HepG2 (cell line): ENCODE data around the gene CHCHD1. TPM values are rescaled to one million over a fixed set of nuclear protein-coding genes. Genes with fewer than 3 reads are reported as not detected.

Source experiments
- ATRX ChIP-seq: sonication (generic); formaldehyde crosslinking; IDR thresholded peaks from 2 replicates; pipeline ENCODE4 v1.4.0; 2020; ENCODE audit warnings: missing genetic modification reagents, borderline replicate concordance
- CAMTA2 ChIP-seq: sonication (generic); formaldehyde crosslinking; IDR thresholded peaks from 2 replicates; pipeline ENCODE4 v1.4.0; 2020; ENCODE audit warnings: mild to moderate bottlenecking, missing genetic modification reagents, borderline replicate concordance
- CHD4 ChIP-seq: fragments of 200-600 bp; sonication (generic); IDR thresholded peaks from 2 replicates; pipeline ENCODE4 v1.7.0; 2017; ENCODE audit warnings: mild to moderate bottlenecking, low read length, borderline replicate concordance
- FOXA3 ChIP-seq: IDR thresholded peaks from 2 replicates; pipeline ENCODE4 v1.6.1; 2016; ENCODE audit warnings: missing genetic modification reagents, missing compliant biosample characterization
- GATAD1 ChIP-seq: IDR thresholded peaks from 2 replicates; pipeline ENCODE4 v1.6.1; 2016; ENCODE audit warnings: missing genetic modification reagents, missing compliant biosample characterization
- ISL2 ChIP-seq: sonication (generic); formaldehyde crosslinking; IDR thresholded peaks from 2 replicates; pipeline ENCODE4 v1.5.0; 2020; ENCODE audit warnings: missing genetic modification reagents
- KDM6A ChIP-seq: IDR thresholded peaks from 2 replicates; pipeline ENCODE4 v1.6.1; 2016; ENCODE audit warnings: low read depth
- MED1 ChIP-seq: sonication (generic); formaldehyde crosslinking; IDR thresholded peaks from 2 replicates; pipeline ENCODE4 v1.4.0; 2020; ENCODE audit warnings: missing genetic modification reagents
- NCOA2 ChIP-seq: sonication (generic); formaldehyde crosslinking; IDR thresholded peaks from 2 replicates; pipeline ENCODE4 v1.8.0; 2022; ENCODE audit warnings: inconsistent platforms
- POLR2AphosphoS5 ChIP-seq: IDR thresholded peaks from 2 replicates; pipeline ENCODE4 v1.6.1; 2012; ENCODE audit warnings: low read depth, low read length
- POLR2G ChIP-seq: fragments of 200-400 bp; formaldehyde crosslinking; IDR thresholded peaks from 2 replicates; pipeline ENCODE4 v1.6.1; 2018; ENCODE audit warnings: mild to moderate bottlenecking, low read depth, low read length, moderate library complexity
- PTBP1 ChIP-seq: fragments of 200-400 bp; formaldehyde crosslinking; IDR thresholded peaks from 2 replicates; pipeline ENCODE4 v1.6.1; 2018; ENCODE audit warnings: low read length, low read depth; ENCODE audit not compliant: poor library complexity, severe bottlenecking
- RAD51 ChIP-seq: fragments of 450-650 bp; IDR thresholded peaks from 2 replicates; pipeline ENCODE4 v1.6.1; 2016; ENCODE audit warnings: borderline replicate concordance
- RFX5 ChIP-seq: IDR thresholded peaks from 2 replicates; pipeline ENCODE4 v1.6.1; 2011; ENCODE audit warnings: low read depth, low read length, improper control_type of control experiment
- RFXANK ChIP-seq: IDR thresholded peaks from 2 replicates; pipeline ENCODE4 v1.6.1; 2016
- SMARCC2 ChIP-seq: fragments of 450-650 bp; IDR thresholded peaks from 2 replicates; pipeline ENCODE4 v1.6.1; 2017; ENCODE audit warnings: antibody characterized with exemption, mild to moderate bottlenecking
- TBX2 ChIP-seq: sonication (generic); formaldehyde crosslinking; IDR thresholded peaks from 2 replicates; pipeline ENCODE4 v1.5.0; 2020; ENCODE audit warnings: missing genetic modification reagents, mild to moderate bottlenecking, borderline replicate concordance
- TRIM22 ChIP-seq: fragments of 450-650 bp; IDR thresholded peaks from 2 replicates; pipeline ENCODE4 v1.6.1; 2017
- ZFP62 ChIP-seq: sonication (generic); formaldehyde crosslinking; IDR thresholded peaks from 2 replicates; pipeline ENCODE4 v1.4.0; 2020; ENCODE audit warnings: missing genetic modification reagents
- ZNF3 ChIP-seq: IDR thresholded peaks from 2 replicates; pipeline ENCODE4 v1.7.0; 2017; ENCODE audit warnings: inconsistent platforms
- ZNF558 ChIP-seq: sonication (generic); formaldehyde crosslinking; IDR thresholded peaks from 2 replicates; pipeline ENCODE4 v1.9.0; 2022; ENCODE audit warnings: mild to moderate bottlenecking, missing genetic modification reagents, borderline replicate concordance
- ZSCAN20 ChIP-seq: sonication (generic); formaldehyde crosslinking; IDR thresholded peaks from 2 replicates; pipeline ENCODE4 v1.4.0; 2020; ENCODE audit warnings: missing genetic modification reagents, mild to moderate bottlenecking, borderline replicate concordance
- polyA plus RNA-seq, 8 experiments: library from polyadenylated mRNA; depleted of rRNA in 3 of 8; stranded (reverse) in 7 of 8; unstranded in 1 of 8; fragments of >200 nt; fragmentation: Illumina TruSeq in 4 of 8; extraction: Trizol in 4 of 8; gene quantifications; 2 replicates each; pipeline versions ENCODE4 v1.2.1 to v1.2.3, GENCODE V29; 2011 to 2016; ENCODE audit warnings: low read depth in 4 of 8, missing spikeins in 1 of 8, mixed read lengths in 1 of 8; ENCODE audit not compliant: insufficient read depth in 1 of 8
- total RNA-seq, 5 experiments: library from RNA; depleted of rRNA; stranded (reverse); fragments of >200 nt; fragmentation: Illumina TruSeq; extraction: Trizol; gene quantifications; 2 replicates each; pipeline ENCODE4 v1.2.3, GENCODE V29; 2016; ENCODE audit warnings: low read depth in 1 of 5
- TF ChIP-seq, protein P1 (sequence below): sonication (generic); formaldehyde crosslinking; IDR thresholded peaks from 2 replicates; pipeline ENCODE4 v1.9.0; 2021; ENCODE audit warnings: missing genetic modification reagents, borderline replicate concordance
- TF ChIP-seq, protein P2 (sequence below): IDR thresholded peaks from 2 replicates; pipeline ENCODE4 v1.6.1; 2016; ENCODE audit warnings: low read depth, missing genetic modification reagents, missing compliant biosample characterization

Gene CHCHD1
- total and polyA plus RNA-seq, 2 of the 13 experiments (the other 11 are each of a cell fraction or from before 2014, with no cell fraction given), result 36.9 to 71.2 TPM

- TF ChIP-seq, protein P1, sequence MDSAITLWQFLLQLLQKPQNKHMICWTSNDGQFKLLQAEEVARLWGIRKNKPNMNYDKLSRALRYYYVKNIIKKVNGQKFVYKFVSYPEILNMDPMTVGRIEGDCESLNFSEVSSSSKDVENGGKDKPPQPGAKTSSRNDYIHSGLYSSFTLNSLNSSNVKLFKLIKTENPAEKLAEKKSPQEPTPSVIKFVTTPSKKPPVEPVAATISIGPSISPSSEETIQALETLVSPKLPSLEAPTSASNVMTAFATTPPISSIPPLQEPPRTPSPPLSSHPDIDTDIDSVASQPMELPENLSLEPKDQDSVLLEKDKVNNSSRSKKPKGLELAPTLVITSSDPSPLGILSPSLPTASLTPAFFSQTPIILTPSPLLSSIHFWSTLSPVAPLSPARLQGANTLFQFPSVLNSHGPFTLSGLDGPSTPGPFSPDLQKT (CRISPR knock-in tag), result no peak
- TF ChIP-seq TRIM22 (no peak), ZFP62 (CRISPR knock-in tag) (no peak; the same call in 1 of the 2 replicates), GATAD1 (CRISPR knock-in tag) (peak; percentile 98), SMARCC2 (no peak), FOXA3 (CRISPR knock-in tag) (peak; percentile 59), ZNF3 (CRISPR knock-in tag) (no peak), ATRX (CRISPR knock-in tag) (no peak), PTBP1 (no peak), TBX2 (no peak), POLR2AphosphoS5 (peak; percentile 92), ZNF558 (CRISPR knock-in tag) (0 out of 2 replicates have a peak, but pooled peaks have one; percentile 49), ISL2 (CRISPR knock-in tag) (peak; percentile 73), MED1 (CRISPR knock-in tag) (peak; percentile 77), CAMTA2 (CRISPR knock-in tag) (no peak), POLR2G (peak; percentile 93), ZSCAN20 (CRISPR knock-in tag) (no peak), RFXANK (CRISPR knock-in tag) (no peak), NCOA2 (CRISPR knock-in tag) (peak; percentile 51; the same call in 1 of the 2 replicates), CHD4 (no peak), KDM6A (CRISPR knock-in tag) (no peak), RAD51 (no peak), RFX5 (no peak)
- TF ChIP-seq, protein P2, sequence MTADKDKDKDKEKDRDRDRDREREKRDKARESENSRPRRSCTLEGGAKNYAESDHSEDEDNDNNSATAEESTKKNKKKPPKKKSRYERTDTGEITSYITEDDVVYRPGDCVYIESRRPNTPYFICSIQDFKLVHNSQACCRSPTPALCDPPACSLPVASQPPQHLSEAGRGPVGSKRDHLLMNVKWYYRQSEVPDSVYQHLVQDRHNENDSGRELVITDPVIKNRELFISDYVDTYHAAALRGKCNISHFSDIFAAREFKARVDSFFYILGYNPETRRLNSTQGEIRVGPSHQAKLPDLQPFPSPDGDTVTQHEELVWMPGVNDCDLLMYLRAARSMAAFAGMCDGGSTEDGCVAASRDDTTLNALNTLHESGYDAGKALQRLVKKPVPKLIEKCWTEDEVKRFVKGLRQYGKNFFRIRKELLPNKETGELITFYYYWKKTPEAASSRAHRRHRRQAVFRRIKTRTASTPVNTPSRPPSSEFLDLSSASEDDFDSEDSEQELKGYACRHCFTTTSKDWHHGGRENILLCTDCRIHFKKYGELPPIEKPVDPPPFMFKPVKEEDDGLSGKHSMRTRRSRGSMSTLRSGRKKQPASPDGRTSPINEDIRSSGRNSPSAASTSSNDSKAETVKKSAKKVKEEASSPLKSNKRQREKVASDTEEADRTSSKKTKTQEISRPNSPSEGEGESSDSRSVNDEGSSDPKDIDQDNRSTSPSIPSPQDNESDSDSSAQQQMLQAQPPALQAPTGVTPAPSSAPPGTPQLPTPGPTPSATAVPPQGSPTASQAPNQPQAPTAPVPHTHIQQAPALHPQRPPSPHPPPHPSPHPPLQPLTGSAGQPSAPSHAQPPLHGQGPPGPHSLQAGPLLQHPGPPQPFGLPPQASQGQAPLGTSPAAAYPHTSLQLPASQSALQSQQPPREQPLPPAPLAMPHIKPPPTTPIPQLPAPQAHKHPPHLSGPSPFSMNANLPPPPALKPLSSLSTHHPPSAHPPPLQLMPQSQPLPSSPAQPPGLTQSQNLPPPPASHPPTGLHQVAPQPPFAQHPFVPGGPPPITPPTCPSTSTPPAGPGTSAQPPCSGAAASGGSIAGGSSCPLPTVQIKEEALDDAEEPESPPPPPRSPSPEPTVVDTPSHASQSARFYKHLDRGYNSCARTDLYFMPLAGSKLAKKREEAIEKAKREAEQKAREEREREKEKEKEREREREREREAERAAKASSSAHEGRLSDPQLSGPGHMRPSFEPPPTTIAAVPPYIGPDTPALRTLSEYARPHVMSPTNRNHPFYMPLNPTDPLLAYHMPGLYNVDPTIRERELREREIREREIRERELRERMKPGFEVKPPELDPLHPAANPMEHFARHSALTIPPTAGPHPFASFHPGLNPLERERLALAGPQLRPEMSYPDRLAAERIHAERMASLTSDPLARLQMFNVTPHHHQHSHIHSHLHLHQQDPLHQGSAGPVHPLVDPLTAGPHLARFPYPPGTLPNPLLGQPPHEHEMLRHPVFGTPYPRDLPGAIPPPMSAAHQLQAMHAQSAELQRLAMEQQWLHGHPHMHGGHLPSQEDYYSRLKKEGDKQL (CRISPR knock-in tag), result peak; percentile 60; the same call in 1 of the 2 replicates
Observed at GRCh38 chr10:73781879-73782748, at the start of gene CHCHD1 (continued).
